T-helper 2 cell treated with Interferon-gamma antibody and Interleukin-4, amounts not matched to agents 100 ng/mL and 5 ng/mL, for 36 hours (primary cell): ENCODE results near the gene BAHCC1. TPM values are rescaled to one million over a fixed set of nuclear protein-coding genes. Genes with fewer than 3 reads are reported as not detected.

ENCODE experiments used
- intact Hi-C: fragments of 100-400 bp; cut with micrococcal nuclease; formaldehyde crosslinking; loops from one replicate; pipeline ENCODE4 v1.15.1; 2023
- total RNA-seq: library from RNA; stranded (reverse); gene quantifications from 2 replicates; pipeline ENCODE4 v1.2.3, GENCODE V29; 2022

BAHCC1 gene
- total RNA-seq, 1 donor from 2014 or later: 0.20 TPM

DNA sequence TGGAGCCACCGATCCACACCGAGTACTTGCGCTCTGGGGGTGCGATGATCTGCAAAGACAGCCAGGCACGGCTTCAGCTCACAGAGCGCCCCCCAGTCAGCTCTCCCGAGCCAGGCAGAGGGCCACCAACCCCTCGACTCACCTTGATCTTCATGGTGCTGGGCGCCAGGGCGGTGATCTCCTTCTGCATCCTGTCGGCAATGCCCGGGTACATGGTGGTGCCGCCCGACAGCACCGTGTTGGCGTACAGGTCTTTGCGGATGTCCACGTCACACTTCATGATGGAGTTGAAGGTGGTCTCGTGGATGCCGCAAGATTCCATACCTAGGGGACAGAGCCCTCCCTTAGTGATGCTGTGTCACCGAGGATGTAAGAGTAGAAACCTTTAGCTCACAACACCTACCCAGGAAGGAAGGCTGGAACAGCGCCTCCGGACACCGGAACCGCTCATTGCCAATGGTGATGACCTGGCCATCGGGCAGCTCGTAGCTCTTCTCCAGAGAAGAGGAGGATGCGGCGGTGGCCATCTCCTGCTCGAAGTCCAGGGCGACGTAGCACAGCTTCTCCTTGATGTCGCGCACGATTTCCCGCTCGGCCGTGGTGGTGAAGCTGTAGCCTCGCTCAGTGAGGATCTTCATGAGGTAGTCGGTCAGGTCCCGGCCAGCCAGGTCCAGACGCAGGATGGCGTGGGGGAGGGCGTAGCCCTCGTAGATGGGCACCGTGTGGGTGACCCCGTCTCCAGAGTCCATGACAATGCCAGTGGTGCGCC is 115.7 kb downstream of the BAHCC1 start:
- intact Hi-C loops: loop anchor here (5.0 kb wide), 3 partner anchors 114 to 1714 kb away; partner anchors contain the start of genes BAHCC1, CBX8 and P4HB

DNA sequence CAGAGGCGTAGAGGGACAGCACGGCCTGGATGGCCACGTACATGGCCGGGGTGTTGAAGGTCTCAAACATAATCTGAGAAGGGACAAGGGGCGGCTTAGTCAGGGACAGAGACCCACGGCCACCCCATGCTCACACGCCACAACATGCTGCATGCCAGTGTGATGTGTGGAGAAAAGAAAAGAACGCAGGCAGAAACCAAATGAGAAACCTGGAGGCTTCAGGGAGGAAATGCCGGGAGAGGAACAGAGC is 116.2 kb downstream of the BAHCC1 start:
- intact Hi-C loops: loop anchor here (5.0 kb wide), 3 partner anchors 114 to 1714 kb away; partner anchors contain the start of genes BAHCC1, CBX8 and P4HB

DNA sequence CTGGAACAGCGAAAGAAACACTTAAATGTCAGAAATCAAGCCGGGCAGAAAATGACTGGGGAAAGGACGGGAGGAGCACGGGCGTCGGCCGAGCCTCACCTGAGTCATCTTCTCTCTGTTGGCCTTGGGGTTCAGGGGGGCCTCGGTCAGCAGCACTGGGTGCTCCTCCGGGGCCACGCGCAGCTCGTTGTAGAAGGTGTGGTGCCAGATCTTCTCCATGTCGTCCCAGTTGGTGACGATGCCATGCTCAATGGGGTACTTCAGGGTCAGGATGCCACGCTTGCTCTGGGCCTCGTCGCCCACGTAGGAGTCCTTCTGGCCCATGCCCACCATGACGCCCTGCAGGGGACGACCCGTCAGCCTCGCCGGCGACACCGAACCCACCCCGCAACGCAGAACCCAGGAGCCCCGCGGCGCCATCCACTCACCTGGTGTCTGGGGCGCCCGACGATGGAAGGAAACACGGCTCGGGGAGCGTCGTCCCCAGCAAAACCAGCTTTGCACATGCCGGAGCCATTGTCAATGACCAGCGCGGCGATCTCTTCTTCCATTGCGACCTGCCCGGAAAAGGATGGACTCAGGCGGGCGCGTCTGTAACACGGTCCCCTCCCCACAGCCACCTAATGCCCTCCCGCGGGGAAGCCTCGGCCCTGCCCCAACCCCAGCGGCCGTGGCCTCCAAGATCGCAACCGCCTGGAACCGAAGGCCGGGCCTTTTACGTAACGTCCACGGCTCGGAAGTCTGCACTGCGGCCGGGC is 116.7 kb downstream of the BAHCC1 start:
- intact Hi-C loops: loop anchor here (2.0 to 5.0 kb wide), 5 partner anchors 25 to 1715 kb away; partner anchors contain the start of genes BAHCC1, CBX8 and P4HB

DNA sequence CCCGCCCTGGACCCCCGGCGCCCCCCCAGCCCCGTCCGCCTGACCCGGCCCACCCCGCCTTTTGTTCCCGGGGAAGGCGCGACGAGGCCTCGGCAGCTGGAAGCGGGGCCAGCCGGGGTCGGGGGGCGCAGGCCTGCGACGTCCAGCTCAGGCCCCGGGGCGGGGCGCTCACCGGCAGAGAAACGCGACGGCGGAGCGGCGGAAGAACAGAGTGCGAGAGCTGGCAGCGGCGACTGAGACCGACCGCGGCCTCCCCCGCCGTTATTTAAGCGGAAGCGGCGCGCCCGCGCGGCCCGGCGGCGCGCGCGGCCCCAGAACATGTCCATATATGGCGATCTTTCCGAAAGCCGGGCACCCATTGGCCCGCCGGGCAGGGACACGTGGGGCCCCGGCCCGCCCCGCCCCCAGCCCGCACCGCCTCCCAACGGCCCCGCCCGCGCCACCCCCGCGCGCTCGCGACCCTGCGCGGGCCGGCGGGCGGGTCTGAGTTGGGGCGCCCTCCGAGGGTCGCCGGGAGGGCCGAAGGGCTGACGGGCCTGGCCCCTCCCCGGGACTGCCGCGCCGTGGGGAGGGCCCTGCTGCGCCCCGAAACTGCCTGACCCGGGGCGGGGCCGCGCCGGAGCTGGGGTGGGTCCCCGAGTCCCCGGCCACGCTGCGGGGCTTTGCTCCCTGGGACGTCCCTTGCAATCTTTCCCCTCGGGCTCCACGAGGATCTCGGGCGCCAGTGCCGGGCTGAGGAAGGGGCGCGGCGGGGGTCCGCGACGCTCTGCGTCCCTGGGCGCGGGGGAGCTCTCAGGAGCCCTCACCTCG is 117.5 kb downstream of the BAHCC1 start, which contains the start of gene ACTG1:
Gene ACTG1 (minus strand): TSS at position 238 of the 810 bp plus-strand sequence. CDS start 445 bp downstream, outside the sequence.
- intact Hi-C loops: loop anchor here (2.0 to 5.0 kb wide), 5 partner anchors 26 to 1715 kb away; partner anchors contain the start of genes BAHCC1, CBX8 and P4HB

DNA sequence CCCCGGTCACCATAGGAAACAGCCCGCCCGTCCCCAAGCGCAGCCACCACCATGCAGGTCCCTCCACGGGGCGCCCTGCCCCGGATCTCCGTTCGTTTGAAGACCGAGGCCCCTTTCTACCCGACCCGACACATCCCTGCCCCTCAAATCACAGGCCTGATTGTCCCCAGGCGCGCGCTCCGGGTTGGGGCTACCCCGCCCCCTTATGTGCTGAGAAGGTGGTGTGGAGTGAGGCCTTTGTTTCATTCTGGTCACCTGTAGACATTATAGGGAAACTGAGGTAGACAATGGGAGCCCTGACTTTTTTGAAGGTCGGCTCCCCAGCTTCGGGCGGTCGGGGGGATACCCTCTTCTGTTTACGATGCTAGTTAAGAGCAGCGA is 118.1 kb downstream of the BAHCC1 start:
- intact Hi-C loops: loop anchor here (2.0 to 5.0 kb wide), 5 partner anchors 27 to 1716 kb away; partner anchors contain the start of genes BAHCC1, CBX8 and P4HB

DNA sequence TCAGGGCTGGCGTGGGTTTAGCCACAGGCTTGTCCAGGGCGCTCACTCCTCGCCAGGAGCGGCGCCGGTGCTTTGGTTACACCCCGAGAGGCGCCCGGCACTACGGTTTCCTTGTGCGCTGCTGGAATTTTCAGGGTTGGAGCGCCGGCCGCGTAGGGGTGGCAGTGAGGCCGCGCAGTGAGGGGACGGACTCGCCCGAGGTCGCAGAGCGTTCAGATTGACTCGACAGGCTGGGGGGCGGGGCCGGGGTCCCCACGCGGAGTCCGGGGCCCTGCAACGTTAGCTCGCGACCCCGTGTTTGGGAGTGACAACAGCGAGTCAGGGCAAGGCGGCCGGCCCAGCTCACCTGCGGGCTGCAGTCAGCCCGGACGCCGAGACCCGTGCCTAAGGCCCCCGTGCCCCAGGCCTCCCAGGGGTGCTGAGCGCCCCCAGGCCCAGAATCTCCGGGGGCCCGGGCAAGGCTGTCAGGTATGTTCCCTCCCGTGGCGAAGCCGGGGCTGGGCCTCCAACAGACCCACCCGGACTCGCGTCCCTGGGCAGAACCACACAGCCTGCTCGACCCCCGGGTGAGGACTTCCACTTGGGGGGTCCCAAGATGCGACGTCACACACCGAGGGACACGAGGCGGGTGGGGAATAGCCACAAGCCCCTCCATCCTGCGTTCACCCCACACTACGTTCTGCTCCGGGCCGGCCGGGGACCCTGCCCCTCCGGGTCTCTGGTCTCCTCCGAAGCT is 118.7 kb downstream of the BAHCC1 start:
- intact Hi-C loops: loop anchor here (2.0 to 5.0 kb wide), 6 partner anchors 27 to 1717 kb away; partner anchors contain the start of genes BAHCC1, CBX8 and P4HB

DNA sequence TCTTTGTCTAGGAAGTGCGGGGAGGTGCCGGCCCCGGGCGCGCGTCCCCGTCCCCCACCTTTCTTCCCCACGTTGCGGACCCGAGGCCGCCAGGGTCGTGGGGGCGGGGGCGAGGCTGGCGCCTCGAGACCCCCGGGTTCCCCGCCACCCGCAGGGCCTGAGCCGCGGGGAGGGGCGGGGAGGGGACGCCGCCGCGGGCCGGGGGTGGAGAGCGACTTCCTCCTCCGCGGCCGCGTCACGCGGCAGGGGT is 119.2 kb downstream of the BAHCC1 start:
- intact Hi-C loops: loop anchor here (2.0 to 5.0 kb wide), 4 partner anchors 86 to 1717 kb away; partner anchors contain the start of genes BAHCC1, CBX8 and P4HB

DNA sequence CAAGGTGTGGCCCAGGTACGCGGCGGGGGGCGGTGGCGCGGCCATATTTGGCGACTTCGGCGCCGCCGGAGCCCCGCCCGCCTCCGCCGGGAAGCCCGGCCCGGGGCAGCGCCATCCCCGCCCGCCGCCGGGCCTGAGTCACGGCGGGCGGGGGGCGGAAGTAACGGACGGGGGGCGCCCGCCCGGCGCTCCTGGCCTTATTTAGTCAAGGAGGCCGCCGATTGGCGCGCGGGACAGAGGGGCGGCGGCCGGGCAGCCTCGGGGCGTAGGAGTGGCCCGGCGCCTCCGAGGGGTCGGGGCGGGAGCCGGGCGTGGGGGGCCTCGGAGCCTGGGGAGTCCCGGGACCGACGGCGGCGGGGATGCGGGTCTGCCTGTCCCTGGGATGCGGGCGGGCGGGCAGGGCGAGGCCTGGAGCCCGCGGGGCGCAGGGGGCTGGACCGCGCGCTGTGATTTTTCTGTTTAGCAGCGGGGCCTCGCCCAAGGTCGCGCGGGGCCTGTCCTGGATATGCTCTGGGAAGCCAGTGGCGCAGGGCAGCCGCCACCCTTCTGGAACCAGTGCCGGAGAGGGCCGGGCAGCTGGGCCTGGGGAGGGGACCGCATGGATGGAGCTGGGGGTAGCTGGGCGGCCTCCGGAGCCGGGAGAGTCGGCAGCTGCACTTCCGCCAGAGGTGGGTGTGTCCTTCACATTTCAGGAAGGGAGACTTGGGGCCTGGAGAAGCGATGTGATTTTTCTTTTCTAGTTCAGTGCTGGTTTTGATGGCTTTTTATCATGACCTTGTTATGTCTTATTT is 119.7 kb downstream of the BAHCC1 start:
- intact Hi-C loops: loop anchor here (1.0 to 5.0 kb wide), 5 partner anchors 37 to 1718 kb away; partner anchors contain the start of genes BAHCC1, CBX8, FAAP100 and P4HB

DNA sequence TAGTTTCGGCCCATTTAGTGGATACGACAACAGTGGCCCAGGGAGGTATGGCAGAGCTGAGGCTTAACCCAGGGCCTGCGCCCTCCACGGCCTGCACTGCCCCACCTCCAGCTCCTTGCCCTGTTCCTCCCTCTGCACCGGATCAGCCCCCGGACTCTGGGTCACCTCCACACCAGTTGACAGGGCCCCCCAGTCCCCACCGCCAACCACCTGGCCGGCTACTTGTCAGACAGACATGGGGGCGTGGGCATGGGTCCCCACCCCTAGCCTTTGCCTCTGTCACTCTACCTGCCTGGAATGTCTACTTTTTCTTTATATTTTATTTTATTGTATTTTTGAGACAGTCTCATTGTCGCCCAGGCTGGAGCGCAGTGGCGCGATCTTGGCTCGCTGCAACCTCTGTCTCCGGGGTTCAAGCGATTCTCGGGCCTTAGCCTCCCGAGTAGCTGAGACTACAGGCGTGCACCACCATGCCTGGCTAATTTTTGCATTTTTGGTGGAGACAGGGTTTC is 120.3 kb downstream of the BAHCC1 start:
- intact Hi-C loops: loop anchor here (1.0 to 2.0 kb wide), 2 partner anchors 37 to 85 kb away; partner anchors contain the start of gene FAAP100

Other genes starting within 250 kb of the BAHCC1 start
- not detected in 2 replicates for gene PVALEF, start 229.9 kb upstream of the BAHCC1 start, total RNA-seq
- 0.27 and 0.32 TPM in 2 replicates for gene AATK, start 229.2 kb upstream of the BAHCC1 start, total RNA-seq
- 13.7 and 14.4 TPM in 2 replicates for gene CEP131, start 172.5 kb upstream of the BAHCC1 start, total RNA-seq
- gene TEPSIN, start 156.4 kb upstream of the BAHCC1 start, total RNA-seq: 43.1 and 50.8 TPM in 2 replicates
- gene NDUFAF8, start 156.1 kb upstream of the BAHCC1 start, total RNA-seq: 42.5 and 43.3 TPM in 2 replicates
- gene SLC38A10, start 100.2 kb upstream of the BAHCC1 start, total RNA-seq: 127 and 132 TPM in 2 replicates
- gene ACTG1, start 117.3 kb downstream of the BAHCC1 start, total RNA-seq: 5,454 and 5,595 TPM in 2 replicates
- gene FSCN2, start 132.9 kb downstream of the BAHCC1 start, total RNA-seq: 0.93 and 1.3 TPM in 2 replicates
- gene FAAP100, start 156.9 kb downstream of the BAHCC1 start, total RNA-seq: 40.6 and 42.1 TPM in 2 replicates
- gene NPLOC4, start 241.7 kb downstream of the BAHCC1 start, total RNA-seq: 101 and 106 TPM in 2 replicates
- gene TSPAN10, start 241.7 kb downstream of the BAHCC1 start, total RNA-seq: 0.39 and 0.61 TPM in 2 replicates